HL-60 (cell line): Measurements from ENCODE around the gene CDKL2.

ENCODE experiments used
- DNase-seq, 2 experiments: peaks; one replicate each; pipeline ENCODE4 v3.0.0-alpha.2; 2010 to 2020; ENCODE audit warnings: low read depth in 1 of 2, low spot score in 1 of 2
- H3K27ac ChIP-seq: fragments of 250-450 bp; sonication (Bioruptor Pico); replicated peaks from 2 replicates; pipeline ENCODE4 v1.5.1; 2020; ENCODE audit warnings: mild to moderate bottlenecking, moderate library complexity
- H3K27me3 ChIP-seq: fragments of 250-450 bp; sonication (Bioruptor Pico); 2 replicates; pipeline ENCODE4 v1.5.1; 2021; ENCODE audit warnings: mild to moderate bottlenecking, moderate library complexity; ENCODE audit not compliant: insufficient read depth, poor library complexity, severe bottlenecking
- H3K4me3 ChIP-seq: replicated peaks from 2 replicates; pipeline ENCODE4 v1.5.1; 2011; ENCODE audit warnings: mild to moderate bottlenecking, control low read depth, low read length; ENCODE audit not compliant: insufficient read depth
- GABPA ChIP-seq: IDR thresholded peaks from 2 replicates; pipeline ENCODE4 v1.6.1; 2012; ENCODE audit warnings: low read depth
- POLR2AphosphoS5 ChIP-seq: IDR thresholded peaks from 2 replicates; pipeline ENCODE4 v1.6.1; 2012; ENCODE audit warnings: low read depth
- REST ChIP-seq: IDR thresholded peaks from 2 replicates; pipeline ENCODE4 v1.6.1; 2012; ENCODE audit warnings: low read depth; ENCODE audit not compliant: insufficient replicate concordance
- SPI1 ChIP-seq: IDR thresholded peaks from 2 replicates; pipeline ENCODE4 v1.6.1; 2012; ENCODE audit warnings: low read depth, mild to moderate bottlenecking, borderline replicate concordance
- TF ChIP-seq, protein P1 (sequence below): IDR thresholded peaks from one replicate; pipeline ENCODE4 v1.5.1; 2011; ENCODE audit warnings: low read length, control low read depth, inconsistent platforms; ENCODE audit not compliant: insufficient read depth

CDKL2 gene

GRCh38 chr4:75658876-75659275 is 28.5 kb upstream of the CDKL2 start:
- H3K27me3 ChIP-seq: no peaks in the 10 kb centered on the region
- H3K27ac ChIP-seq: no peak overlapping the region
- TF ChIP-seq POLR2AphosphoS5: no peak
- TF ChIP-seq REST: no peak
- peak; percentile 22; the same call in 1 of the 2 replicates for TF ChIP-seq SPI1
- TF ChIP-seq, protein P1, sequence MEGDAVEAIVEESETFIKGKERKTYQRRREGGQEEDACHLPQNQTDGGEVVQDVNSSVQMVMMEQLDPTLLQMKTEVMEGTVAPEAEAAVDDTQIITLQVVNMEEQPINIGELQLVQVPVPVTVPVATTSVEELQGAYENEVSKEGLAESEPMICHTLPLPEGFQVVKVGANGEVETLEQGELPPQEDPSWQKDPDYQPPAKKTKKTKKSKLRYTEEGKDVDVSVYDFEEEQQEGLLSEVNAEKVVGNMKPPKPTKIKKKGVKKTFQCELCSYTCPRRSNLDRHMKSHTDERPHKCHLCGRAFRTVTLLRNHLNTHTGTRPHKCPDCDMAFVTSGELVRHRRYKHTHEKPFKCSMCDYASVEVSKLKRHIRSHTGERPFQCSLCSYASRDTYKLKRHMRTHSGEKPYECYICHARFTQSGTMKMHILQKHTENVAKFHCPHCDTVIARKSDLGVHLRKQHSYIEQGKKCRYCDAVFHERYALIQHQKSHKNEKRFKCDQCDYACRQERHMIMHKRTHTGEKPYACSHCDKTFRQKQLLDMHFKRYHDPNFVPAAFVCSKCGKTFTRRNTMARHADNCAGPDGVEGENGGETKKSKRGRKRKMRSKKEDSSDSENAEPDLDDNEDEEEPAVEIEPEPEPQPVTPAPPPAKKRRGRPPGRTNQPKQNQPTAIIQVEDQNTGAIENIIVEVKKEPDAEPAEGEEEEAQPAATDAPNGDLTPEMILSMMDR: no peak
- H3K4me3 ChIP-seq: no peak overlapping the region
- no peak for DNase-seq

DNA sequence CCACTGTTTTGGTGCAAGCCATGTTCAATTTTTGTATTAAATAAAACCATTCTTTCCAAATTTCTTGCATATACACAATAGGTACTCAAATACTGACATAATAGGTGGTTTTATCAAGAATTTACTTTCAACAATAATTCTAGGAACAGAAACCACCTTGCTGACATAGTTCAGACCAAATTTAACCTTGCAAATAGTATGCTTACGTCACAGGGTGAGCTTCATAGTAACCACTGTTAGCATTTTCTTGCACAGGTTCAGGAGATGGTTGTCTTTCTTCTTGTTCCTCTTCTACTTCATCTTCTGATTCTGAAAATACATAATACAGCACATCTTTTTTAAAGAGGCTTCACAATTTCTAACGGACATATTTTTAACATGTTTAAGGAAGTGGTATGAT is 25.2 kb upstream of the CDKL2 start:
- no peak overlapping the region for H3K27ac ChIP-seq
- DNase-seq: no peak

DNA sequence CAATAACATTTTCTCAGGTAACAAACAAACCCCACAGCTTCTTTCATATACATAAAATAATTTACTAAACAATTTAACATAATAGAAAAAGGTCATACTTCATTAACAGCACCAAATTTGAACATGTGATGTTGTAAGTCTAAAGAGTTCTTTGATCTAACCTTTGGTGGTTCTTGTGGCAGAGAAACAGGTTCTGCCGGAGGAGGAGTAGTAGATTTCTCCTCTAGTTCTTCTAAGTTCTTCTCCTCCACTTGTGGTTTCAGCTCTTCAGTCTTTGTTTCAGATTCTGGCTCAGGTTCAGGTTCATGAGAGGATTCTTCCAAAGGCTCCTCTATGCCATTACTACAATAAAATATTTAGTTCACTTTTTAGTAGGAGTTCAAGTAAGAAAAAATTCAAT is 24.6 kb upstream of the CDKL2 start:
- TF ChIP-seq POLR2AphosphoS5 (no peak), REST (no peak), GABPA (no peak), SPI1 (no peak)
- TF ChIP-seq, protein P1: no peak
- no peak overlapping the region for H3K4me3 ChIP-seq
- no peaks in the 10 kb centered on the region for H3K27me3 ChIP-seq
- 0 out of 2 replicates have a peak overlapping the region, but pooled peaks have one; percentile 14 for H3K27ac ChIP-seq
- DNase-seq: no peak

More for the DNA sequence above, 25.2 kb upstream of the CDKL2 start:
- TF ChIP-seq REST: no peak
- no peak for TF ChIP-seq SPI1
- TF ChIP-seq, protein P1: no peak
- TF ChIP-seq POLR2AphosphoS5: no peak
- TF ChIP-seq GABPA: no peak
- no peak overlapping the region for H3K4me3 ChIP-seq
- H3K27me3 ChIP-seq: no peaks in the 10 kb centered on the region
